ENCODE measurements around the gene CCNG2. TPM values are rescaled to one million over a fixed set of nuclear protein-coding genes. Genes with fewer than 3 reads are reported as not detected.

Gene CCNG2
- total RNA-seq, 4 donors from 2014 or later = 52.7 to 86.1 (median 69.9) TPM

DNA sequence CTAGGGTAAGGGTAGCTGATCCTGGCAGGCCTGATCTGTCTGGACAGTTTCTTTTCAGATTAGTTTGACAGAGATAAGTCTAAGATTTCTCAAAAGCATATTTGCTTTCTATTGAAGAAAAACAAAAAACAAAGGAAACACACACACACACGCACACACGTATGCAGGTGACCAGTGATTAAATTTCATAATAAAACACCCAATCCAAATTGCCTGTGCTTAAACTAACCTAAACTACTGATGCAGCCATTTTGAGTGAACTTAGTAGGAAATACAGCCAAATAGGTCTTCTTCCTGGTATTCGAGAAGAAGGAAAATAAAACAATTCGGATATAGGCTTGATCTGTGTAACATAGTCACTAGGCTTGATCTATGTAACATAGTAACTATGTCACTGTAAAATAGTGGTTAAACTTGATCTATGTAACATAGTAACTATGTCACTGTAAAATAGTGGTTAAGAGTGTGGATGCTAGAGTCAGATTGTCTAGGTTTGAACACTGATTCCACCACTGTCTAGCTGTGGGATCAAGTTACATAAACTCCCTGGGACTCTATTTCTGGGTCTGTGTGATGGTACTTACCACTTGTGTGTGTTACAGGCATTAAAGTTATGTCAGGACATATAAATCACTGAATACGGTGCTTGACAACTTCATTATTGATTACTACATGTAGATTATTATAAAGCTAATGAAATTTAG, 9.8 kb upstream of the CCNG2 start:
- TF ChIP-seq, protein P1, sequence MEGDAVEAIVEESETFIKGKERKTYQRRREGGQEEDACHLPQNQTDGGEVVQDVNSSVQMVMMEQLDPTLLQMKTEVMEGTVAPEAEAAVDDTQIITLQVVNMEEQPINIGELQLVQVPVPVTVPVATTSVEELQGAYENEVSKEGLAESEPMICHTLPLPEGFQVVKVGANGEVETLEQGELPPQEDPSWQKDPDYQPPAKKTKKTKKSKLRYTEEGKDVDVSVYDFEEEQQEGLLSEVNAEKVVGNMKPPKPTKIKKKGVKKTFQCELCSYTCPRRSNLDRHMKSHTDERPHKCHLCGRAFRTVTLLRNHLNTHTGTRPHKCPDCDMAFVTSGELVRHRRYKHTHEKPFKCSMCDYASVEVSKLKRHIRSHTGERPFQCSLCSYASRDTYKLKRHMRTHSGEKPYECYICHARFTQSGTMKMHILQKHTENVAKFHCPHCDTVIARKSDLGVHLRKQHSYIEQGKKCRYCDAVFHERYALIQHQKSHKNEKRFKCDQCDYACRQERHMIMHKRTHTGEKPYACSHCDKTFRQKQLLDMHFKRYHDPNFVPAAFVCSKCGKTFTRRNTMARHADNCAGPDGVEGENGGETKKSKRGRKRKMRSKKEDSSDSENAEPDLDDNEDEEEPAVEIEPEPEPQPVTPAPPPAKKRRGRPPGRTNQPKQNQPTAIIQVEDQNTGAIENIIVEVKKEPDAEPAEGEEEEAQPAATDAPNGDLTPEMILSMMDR (IDR thresholded peaks at IDR 0.05; ENCODE audit: low read depth) = no peak

DNA sequence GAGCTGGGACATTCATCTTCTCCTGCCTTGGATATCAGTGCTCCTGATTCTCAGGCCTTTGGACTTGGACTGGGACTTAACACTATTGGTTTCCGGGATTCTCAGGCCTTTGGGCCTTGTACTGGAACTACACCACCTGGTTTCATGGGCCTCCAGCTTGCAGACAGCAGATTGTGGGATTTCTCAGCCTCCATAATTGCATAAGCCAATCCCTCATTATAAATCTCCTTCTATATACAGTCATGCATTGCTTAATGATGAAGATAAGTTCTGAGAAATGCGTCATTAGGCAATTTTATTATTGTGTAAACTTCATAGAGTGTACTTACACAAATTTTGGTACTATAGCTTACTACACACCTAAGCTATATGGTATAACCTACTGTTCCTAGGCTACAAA, 8.9 kb upstream of the CCNG2 start:
- TF ChIP-seq, protein P1 (IDR thresholded peaks at IDR 0.05; ENCODE audit: low read depth) = no peak

DNA sequence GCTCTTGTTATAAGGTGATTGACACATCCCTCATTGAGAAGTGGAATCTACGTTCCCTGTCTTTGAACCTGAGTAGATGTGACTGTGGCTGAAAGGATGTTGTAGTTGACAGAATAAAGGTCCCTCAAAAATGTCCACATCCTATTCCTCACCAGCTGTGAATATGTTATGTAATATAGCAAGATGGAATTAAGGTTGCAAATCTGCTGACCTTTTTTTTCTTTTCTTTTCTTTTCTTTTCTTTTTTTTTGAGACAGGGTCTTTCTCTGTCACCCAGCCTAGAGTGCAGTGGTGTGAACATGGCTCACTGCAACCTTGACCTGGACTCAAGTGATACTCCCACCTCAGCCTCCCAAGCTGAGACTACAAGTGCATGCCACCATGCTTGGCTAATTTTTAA, 7.2 kb upstream of the CCNG2 start:
- TF ChIP-seq, protein P1 (IDR thresholded peaks at IDR 0.05; ENCODE audit: low read depth) = no peak

DNA sequence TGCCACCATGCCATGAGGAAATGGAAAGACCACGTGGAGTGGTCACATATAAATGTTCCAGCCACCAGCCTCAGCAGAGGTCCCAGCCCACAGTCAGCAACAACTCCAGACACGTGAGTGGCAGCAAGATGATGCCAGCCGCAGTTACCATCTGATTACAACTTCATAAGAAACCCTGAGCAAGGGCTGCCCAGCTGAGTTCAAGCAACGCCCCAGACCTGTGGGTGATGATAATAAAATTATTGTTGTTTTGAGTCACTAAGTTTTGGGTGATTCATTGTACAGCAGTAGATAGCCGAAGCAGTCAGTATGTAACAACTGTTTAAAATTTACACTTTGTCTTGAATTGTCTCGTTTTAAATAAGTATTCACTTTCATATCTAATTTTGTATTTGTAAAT, 5.8 kb upstream of the CCNG2 start:
- TF ChIP-seq, protein P1 (IDR thresholded peaks at IDR 0.05; ENCODE audit: low read depth) = no peak

DNA sequence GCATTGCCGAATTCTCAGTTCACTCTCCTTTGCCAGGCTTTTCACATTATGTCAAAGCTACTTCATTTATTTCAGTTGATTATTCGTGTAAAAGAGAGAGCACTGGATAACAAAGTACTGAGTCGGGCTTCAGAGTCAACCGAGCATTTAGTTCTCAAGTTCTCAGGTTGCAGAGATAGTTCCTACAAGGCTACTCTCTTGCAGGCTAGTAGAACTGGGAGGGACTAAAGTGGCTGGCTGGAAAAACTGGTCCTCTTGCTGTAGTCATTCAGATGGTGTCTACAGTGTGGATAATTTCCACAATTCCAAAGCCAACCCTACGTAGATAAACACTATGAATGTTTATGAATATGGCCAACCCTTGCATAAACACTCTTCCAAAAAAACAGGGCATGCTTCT, 4.6 kb upstream of the CCNG2 start:
- TF ChIP-seq, protein P1 (IDR thresholded peaks at IDR 0.05; ENCODE audit: low read depth) = no peak

DNA sequence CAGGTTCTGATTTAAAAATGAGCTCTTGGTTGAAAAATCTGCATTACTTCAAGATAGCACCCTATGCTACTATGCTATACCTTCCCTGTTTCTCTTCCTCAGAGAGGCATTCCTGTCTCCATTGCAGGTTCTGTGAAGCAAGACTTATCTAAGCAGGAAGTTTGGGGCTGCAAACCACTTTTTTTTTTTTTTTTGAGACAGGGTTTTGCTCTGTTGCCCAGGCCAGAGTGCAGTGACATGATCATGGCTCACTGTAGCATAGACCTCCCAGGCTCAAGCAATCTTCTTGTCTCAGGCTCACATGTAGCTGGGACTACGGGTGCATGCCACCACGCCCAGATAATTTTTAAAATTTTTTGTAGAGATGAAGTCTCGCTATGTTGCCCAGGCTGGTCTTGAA, 4.0 kb upstream of the CCNG2 start:
- TF ChIP-seq, protein P1 (IDR thresholded peaks at IDR 0.05; ENCODE audit: low read depth) = no peak

DNA sequence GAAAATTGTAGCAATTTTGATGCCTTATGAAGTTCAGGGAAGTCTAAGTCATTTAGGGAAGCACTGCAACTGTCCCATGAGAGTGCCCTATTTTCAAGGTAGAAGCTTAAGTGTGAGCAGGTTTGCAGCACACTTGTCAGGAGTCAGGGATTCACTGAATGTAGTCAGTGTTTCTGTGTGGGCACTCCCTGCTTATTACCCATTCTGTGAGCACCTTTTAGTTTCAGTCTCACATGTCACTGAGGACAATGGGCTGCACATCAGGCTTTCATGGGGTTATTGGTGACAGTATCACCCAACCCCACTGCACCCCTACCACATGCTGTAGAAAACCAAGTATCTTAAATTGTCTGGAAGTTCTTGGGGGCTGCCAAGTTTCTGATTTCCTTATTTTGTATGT, 2.9 kb upstream of the CCNG2 start:
- TF ChIP-seq, protein P1 (IDR thresholded peaks at IDR 0.05; ENCODE audit: low read depth) = no peak
